HEK293 (cell line): Measurements from ENCODE around the gene ITGA8.

Source experiments
- CTCF ChIA-PET: fragments of 350-600 bp; formaldehyde crosslinking; extraction: SDS; loops from one replicate; lab custom pipeline; 2021; ENCODE audit warnings: antibody characterized with exemption; lab: Yijun Ruan, JAX
- POLR2A ChIA-PET: fragments of 300-600 bp; formaldehyde crosslinking; extraction: SDS; loops from one replicate; lab custom pipeline; 2020; ENCODE audit warnings: antibody characterized with exemption, inconsistent platforms; lab: Yijun Ruan, JAX
- H3K27ac ChIP-seq: fragments of 200-500 bp; sonication (Bioruptor generic); 2 replicates; pipeline ENCODE4 v1.5.1; 2014; ENCODE audit warnings: low read depth, low read length, control low read depth, inconsistent platforms; ENCODE audit errors: extremely low read depth
- H3K36me3 ChIP-seq, 2 experiments: fragments of 200-500 bp in 1 of 2; sonication (Bioruptor generic) in 1 of 2; 1 replicate in 1 of 2; 2 replicates in 1 of 2; pipeline ENCODE4 v1.5.1; 2014 to 2017; ENCODE audit warnings: inconsistent platforms in 2 of 2, low read length in 2 of 2; ENCODE audit not compliant: control insufficient read depth in 2 of 2, insufficient read depth in 1 of 2
- H3K4me1 ChIP-seq: fragments of 200-500 bp; sonication (Bioruptor generic); 2 replicates; pipeline ENCODE4 v1.5.1; 2014; ENCODE audit warnings: mild to moderate bottlenecking, low read length, inconsistent platforms; ENCODE audit not compliant: control insufficient read depth, insufficient read depth
- H3K4me3 ChIP-seq: 2 replicates; pipeline ENCODE4 v1.5.1; 2011; ENCODE audit warnings: low read depth, mild to moderate bottlenecking, control low read depth, low read length, moderate library complexity
- H3K9me3 ChIP-seq: fragments of 200-500 bp; sonication (Bioruptor generic); 2 replicates; pipeline ENCODE4 v1.5.1; 2014; ENCODE audit warnings: low read depth, low read length, inconsistent platforms; ENCODE audit not compliant: control insufficient read depth, insufficient read depth
- AEBP2 ChIP-seq: fragments of 450-650 bp; formaldehyde crosslinking; IDR thresholded peaks from 2 replicates; pipeline ENCODE4 v1.5.1; 2016; ENCODE audit warnings: missing biosample characterization, missing genetic modification characterization, borderline replicate concordance
- BCL11B ChIP-seq: fragments of 450-650 bp; formaldehyde crosslinking; IDR thresholded peaks from 2 replicates; pipeline ENCODE4 v1.5.1; 2016; ENCODE audit warnings: low read depth, missing biosample characterization, missing genetic modification characterization
- BCL6B ChIP-seq: fragments of 450-650 bp; formaldehyde crosslinking; IDR thresholded peaks from 2 replicates; pipeline ENCODE4 v1.5.1; 2017; ENCODE audit warnings: missing biosample characterization, missing genetic modification characterization
- FEZF1 ChIP-seq: fragments of 450-650 bp; formaldehyde crosslinking; IDR thresholded peaks from 2 replicates; pipeline ENCODE4 v1.5.1; 2016; ENCODE audit warnings: missing biosample characterization, missing genetic modification characterization
- GLI2 ChIP-seq: fragments of 450-650 bp; formaldehyde crosslinking; IDR thresholded peaks from 2 replicates; pipeline ENCODE4; 2017; ENCODE audit warnings: missing biosample characterization, missing genetic modification characterization, low read depth, borderline replicate concordance
- HOXA7 ChIP-seq: sonication (generic); formaldehyde crosslinking; IDR thresholded peaks from 2 replicates; pipeline ENCODE4 v1.8.1; 2022; ENCODE audit warnings: missing genetic modification reagents, borderline replicate concordance
- IKZF3 ChIP-seq: fragments of 450-650 bp; IDR thresholded peaks from 2 replicates; pipeline ENCODE4 v1.5.0; 2018; ENCODE audit warnings: missing biosample characterization, mild to moderate bottlenecking, missing genetic modification characterization, moderate library complexity
- OSR2 ChIP-seq: fragments of 450-650 bp; formaldehyde crosslinking; IDR thresholded peaks from 2 replicates; pipeline ENCODE4 v1.5.1; 2016; ENCODE audit warnings: missing biosample characterization, missing genetic modification characterization
- PRDM4 ChIP-seq: fragments of 450-650 bp; formaldehyde crosslinking; IDR thresholded peaks from 2 replicates; pipeline ENCODE4 v1.5.1; 2017; ENCODE audit warnings: missing biosample characterization, missing genetic modification characterization
- PRDM6 ChIP-seq: fragments of 450-650 bp; formaldehyde crosslinking; IDR thresholded peaks from 2 replicates; pipeline ENCODE4 v1.5.1; 2017; ENCODE audit warnings: missing biosample characterization, missing genetic modification characterization
- TCF7L2 ChIP-seq: IDR thresholded peaks from 2 replicates; pipeline ENCODE4 v1.6.1; 2011; ENCODE audit warnings: low read depth, mild to moderate bottlenecking, inconsistent platforms, low read length, moderate library complexity, borderline replicate concordance
- ZBTB8A ChIP-seq: fragments of 450-650 bp; formaldehyde crosslinking; IDR thresholded peaks from 2 replicates; pipeline ENCODE4 v1.5.1; 2016; ENCODE audit warnings: missing biosample characterization, missing genetic modification characterization
- ZEB2 ChIP-seq: fragments of 450-650 bp; formaldehyde crosslinking; IDR thresholded peaks from 2 replicates; pipeline ENCODE4 v1.5.1; 2016; ENCODE audit warnings: missing biosample characterization, missing genetic modification characterization
- ZNF121 ChIP-seq: fragments of 450-650 bp; formaldehyde crosslinking; IDR thresholded peaks from 2 replicates; pipeline ENCODE4 v1.5.1; 2016; ENCODE audit warnings: missing biosample characterization, missing genetic modification characterization
- ZNF18 ChIP-seq: fragments of 450-650 bp; formaldehyde crosslinking; IDR thresholded peaks from 2 replicates; pipeline ENCODE4 v1.5.1; 2016; ENCODE audit warnings: missing biosample characterization, missing genetic modification characterization
- ZNF2 ChIP-seq: fragments of 450-650 bp; formaldehyde crosslinking; IDR thresholded peaks from 2 replicates; pipeline ENCODE4 v1.5.1; 2016; ENCODE audit warnings: missing biosample characterization, missing genetic modification characterization
- ZNF391 ChIP-seq: fragments of 450-650 bp; formaldehyde crosslinking; IDR thresholded peaks from 2 replicates; pipeline ENCODE4 v1.5.1; 2016; ENCODE audit warnings: low read depth, missing biosample characterization, missing genetic modification characterization, borderline replicate concordance
- ZNF416 ChIP-seq: fragments of 450-650 bp; formaldehyde crosslinking; IDR thresholded peaks from 2 replicates; pipeline ENCODE4 v1.5.1; 2016; ENCODE audit warnings: missing biosample characterization, missing genetic modification characterization
- ZNF549 ChIP-seq: fragments of 450-650 bp; IDR thresholded peaks from 2 replicates; pipeline ENCODE4 v1.5.1; 2018; ENCODE audit warnings: missing biosample characterization, missing genetic modification characterization, mild to moderate bottlenecking, inconsistent platforms, moderate library complexity
- ZNF580 ChIP-seq: fragments of 450-650 bp; formaldehyde crosslinking; IDR thresholded peaks from 2 replicates; pipeline ENCODE4 v1.5.1; 2016; ENCODE audit warnings: missing biosample characterization, missing genetic modification characterization
- ZNF610 ChIP-seq: fragments of 450-650 bp; formaldehyde crosslinking; IDR thresholded peaks from 2 replicates; pipeline ENCODE4 v1.5.1; 2016; ENCODE audit warnings: missing biosample characterization, missing genetic modification characterization, borderline replicate concordance
- ZNF843 ChIP-seq: fragments of 450-650 bp; formaldehyde crosslinking; IDR thresholded peaks from 2 replicates; pipeline ENCODE4 v1.5.1; 2016; ENCODE audit warnings: missing biosample characterization, missing genetic modification characterization
- ZXDB ChIP-seq: fragments of 450-650 bp; formaldehyde crosslinking; IDR thresholded peaks from 2 replicates; pipeline ENCODE4 v1.5.1; 2016; ENCODE audit warnings: missing biosample characterization, missing genetic modification characterization

ITGA8 gene

GRCh38 chr10:15595260-15595659, 124.5 kb downstream of the ITGA8 start:
- TF ChIP-seq BCL11B (tag by site-specific recombination) (peak; percentile 85), HOXA7 (CRISPR knock-in tag) (no peak), AEBP2 (tag by site-specific recombination) (no peak), PRDM4 (peak; percentile 72; the same call in 1 of the 2 replicates), PRDM6 (peak; percentile 91), ZEB2 (tag by site-specific recombination) (peak; percentile 40; the same call in 1 of the 2 replicates), ZBTB8A (tag by site-specific recombination) (0 out of 2 replicates have a peak, but pooled peaks have one; percentile 32), TCF7L2 (peak; percentile 66; the same call in 1 of the 2 replicates), ZNF580 (peak; percentile 66), ZXDB (tag by site-specific recombination) (peak; percentile 84), ZNF843 (peak; percentile 96), OSR2 (tag by site-specific recombination) (peak; percentile 39; the same call in 1 of the 2 replicates), ZNF416 (tag by site-specific recombination) (no peak), ZNF2 (tag by site-specific recombination) (no peak), ZNF18 (peak; percentile 41; the same call in 1 of the 2 replicates), GLI2 (tag by site-specific recombination) (peak; percentile 19; the same call in 1 of the 2 replicates), BCL6B (tag by site-specific recombination) (peak; percentile 68; the same call in 1 of the 2 replicates), FEZF1 (peak; percentile 97), ZNF121 (tag by site-specific recombination) (peak; percentile 8; the same call in 1 of the 2 replicates), ZNF391 (tag by site-specific recombination) (no peak), IKZF3 (peak; percentile 47; the same call in 1 of the 2 replicates), ZNF549 (tag by site-specific recombination) (no peak), ZNF610 (tag by site-specific recombination) (0 out of 2 replicates have a peak, but pooled peaks have one; percentile 46)
- Histone ChIP-seq H3K27ac (peak overlapping the region; percentile 53; the same call in 1 of the 2 replicates), H3K4me3 (no peak overlapping the region), H3K36me3 (no peaks in the 10 kb centered on the region), H3K9me3 (no peaks in the 10 kb centered on the region), H3K4me1 (peaks cover 19% of the 10 kb centered on the region)
- ChIA-PET POLR2A (interaction anchor here (1.4 kb wide), 1 partner anchor 10 kb away, joined by 4 read pairs; no protein-coding TSS in a partner anchor), CTCF (interaction anchor here (0.6 to 3.1 kb wide), 2 partner anchors 10 to 15 kb away, joined by 5 to 14 read pairs; no protein-coding TSS in a partner anchor)
